Adrenal gland (tissue), 12 donors: ENCODE data around the gene DPM1. TPM values are rescaled to one million over a fixed set of nuclear protein-coding genes. Genes with fewer than 3 reads are reported as not detected.

Experiments
- DNase-seq, 7 donors: peaks; one replicate each; pipeline ENCODE4 v3.0.0-alpha.2; 2019 to 2020
- H3K27ac ChIP-seq, 5 donors: fragments of 200-600 bp; sonication (generic) in 4 of 5; 1 replicate in 3 of 5; 2 replicates in 2 of 5; pipeline versions ENCODE4 v1.5.1 to v1.8.0; 2016 to 2020; ENCODE audit warnings: mild to moderate bottlenecking in 1 of 5
- H3K27me3 ChIP-seq: fragments of 200-600 bp; 2 replicates; pipeline ENCODE4 v1.8.0; 2021
- H3K36me3 ChIP-seq, 2 donors: fragments of 200-600 bp; replicated peaks in 1 of 2; 1 replicate in 1 of 2; 2 replicates in 1 of 2; pipeline versions ENCODE4 v1.5.1 to v1.8.0; 2018 to 2022
- H3K4me1 ChIP-seq, 2 donors: fragments of 200-600 bp; replicated peaks in 1 of 2; 1 replicate in 1 of 2; 2 replicates in 1 of 2; pipeline versions ENCODE4 v1.5.1 to v1.8.0; 2018 to 2021
- H3K4me3 ChIP-seq, 4 donors: fragments of 200-600 bp; sonication (generic) in 3 of 4; one replicate each; pipeline ENCODE4 v1.5.1; 2016 to 2018
- H3K9me3 ChIP-seq, 3 donors: fragments of 200-600 bp; sonication (generic) in 1 of 3; replicated peaks in 1 of 3; 1 replicate in 2 of 3; 2 replicates in 1 of 3; pipeline versions ENCODE4 v1.5.1 to v1.8.0; 2016 to 2021
- CTCF ChIP-seq, 6 experiments: fragments of 450-650 bp in 4 of 6; fragments of 200-600 bp in 2 of 6; sonication (generic) in 1 of 6; IDR thresholded peaks; 1 replicate in 5 of 6; 2 replicates in 1 of 6; pipeline versions ENCODE4 v1.5.1 to v1.8.0; 2016 to 2021; ENCODE audit warnings: antibody characterized with exemption in 6 of 6, mild to moderate bottlenecking in 2 of 6, moderate library complexity in 1 of 6
- POLR2A ChIP-seq, 2 donors: fragments of 450-650 bp; IDR thresholded peaks; one replicate each; pipeline ENCODE4 v1.6.1; 2017; ENCODE audit warnings: antibody characterized with exemption in 2 of 2, mild to moderate bottlenecking in 2 of 2, moderate library complexity in 1 of 2
- WGBS, 4 donors: extraction: QIAGEN DNeasy Blood & Tissue Kit in 2 of 4; methylation state at CpG; one replicate each; pipeline versions ENCODE4 v1.1.5 to v1.1.7; 2013 to 2017; 5-methylcytosine and 5-hydroxymethylcytosine counted together
- intact Hi-C, 2 donors: fragments of 100-400 bp; cut with DNase I; formaldehyde crosslinking; loops; one replicate each; pipeline versions ENCODE4 v1.14.1 to v1.15.0; 2022 to 2023
- polyA plus RNA-seq, 3 donors: library from polyadenylated mRNA; stranded (reverse); fragments of 200-250 nt in 2 of 3; fragments of 350-450 nt in 1 of 3; fragmentation: Illumina TruSeq in 1 of 3; extraction: RNeasy Lipid Tissue Mini Kit (QIAGEN cat#74804) in 1 of 3; gene quantifications; one replicate each; pipeline ENCODE4 v1.2.3, GENCODE V29; 2013 to 2014
- total RNA-seq, 9 donors: library from RNA; depleted of rRNA in 4 of 9; stranded (reverse); fragments of >200 nt in 4 of 9; fragments of 120-200 nt in 1 of 9; fragmentation: NEBNext Ultra II Directional in 1 of 9; extraction: Animal tissue kit (Norgen Biotek cat#: 25700) in 1 of 9; gene quantifications; one replicate each; pipeline versions ENCODE4 v1.1.0 to v1.2.4, GENCODE V29; 2013 to 2023
- donor health status: healthy with polysubstance abuse.
- donor health status: Bipolar disorder and iron deficiency.
- donor health status: DM: yes; HTN: yes; CAD: no.
- donor health status: DM: no; HTN: no; CAD: no.
- donor health status: DM: no; HTN: no; CAD: no.
- donor health status: DM: yes; HTN: yes; CAD: no.

DPM1 gene
- total and polyA plus RNA-seq, 12 donors = 21.0 to 145 (median 42.9) TPM

DNA sequence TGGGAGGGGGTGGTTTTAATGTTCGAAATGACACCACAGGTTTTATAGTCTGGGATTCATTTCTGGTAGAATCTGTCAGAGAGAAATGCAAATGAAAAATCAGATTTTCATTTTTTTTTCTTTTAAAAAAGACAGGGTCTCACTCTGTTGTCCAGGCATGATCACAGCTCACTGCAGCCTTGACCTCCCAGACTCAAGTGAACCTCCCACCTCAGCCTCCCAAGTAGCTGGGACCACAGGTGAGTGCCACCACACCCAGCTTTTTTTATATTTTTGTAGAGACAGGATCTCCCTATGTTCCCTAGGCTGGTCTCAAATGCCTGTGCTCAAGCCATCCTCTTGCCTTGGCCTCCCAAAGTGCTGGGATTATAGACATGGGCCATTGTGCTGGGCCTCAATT is 24.7 kb downstream of the DPM1 start:
- intact Hi-C loops = loop anchor here in 1 of 2 donors (10.0 kb wide), 1 partner anchor 119 kb away; no protein-coding TSS in a partner anchor
- Histone ChIP-seq H3K36me3 (peaks cover 0 to 37% of the 10 kb centered on the region in 2 donors), H3K27me3 (no peaks in the 10 kb centered on the region), H3K9me3 (no peaks in the 10 kb centered on the region), H3K4me3 (no peak overlapping the region), H3K4me1 (peaks cover 3 to 17% of the 10 kb centered on the region in 2 donors), H3K27ac (no peak overlapping the region)
- WGBS, 4 donors = 87 to 97% (median 94%) methylated on average over 1 of the region's 1 CpG
- TF ChIP-seq CTCF (IDR thresholded peaks at IDR 0.05) (no peak), POLR2A (IDR thresholded peaks at IDR 0.05) (no peak)
- no peak for DNase-seq

DNA sequence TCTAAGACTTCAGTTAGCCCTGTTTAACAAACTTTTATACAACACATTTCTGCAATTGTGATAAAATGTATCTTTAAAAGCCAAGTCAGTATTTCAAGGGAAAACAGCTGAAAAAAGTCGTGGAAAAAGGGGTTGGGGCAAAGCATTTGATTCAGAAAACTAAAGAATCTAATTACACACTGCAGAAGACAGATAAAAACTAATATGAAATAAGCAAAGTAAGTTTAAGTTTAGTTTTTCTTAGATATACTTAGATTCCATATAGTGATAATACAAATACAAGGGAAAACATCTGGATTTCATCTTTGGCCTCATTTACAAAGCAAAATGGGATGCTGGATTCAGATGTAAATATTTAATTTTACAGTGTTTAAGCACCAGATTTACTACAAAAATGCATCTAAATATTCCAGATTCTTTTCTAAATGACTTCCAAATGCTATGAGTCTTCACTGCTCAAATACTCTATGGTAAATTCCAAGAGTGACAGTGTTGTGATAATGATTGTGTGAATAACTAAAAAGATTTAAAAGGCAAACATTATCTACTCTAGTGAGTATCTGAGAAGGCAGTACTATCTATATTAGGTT is 25.5 kb downstream of the DPM1 start:
- Histone ChIP-seq H3K27me3 (no peaks in the 10 kb centered on the region), H3K4me1 (peaks cover 3 to 25% of the 10 kb centered on the region in 2 donors), H3K4me3 (no peak overlapping the region), H3K27ac (no peak overlapping the region), H3K36me3 (peaks cover 0 to 30% of the 10 kb centered on the region in 2 donors), H3K9me3 (no peaks in the 10 kb centered on the region)
- DNase-seq = no peak
- intact Hi-C loops = loop anchor here in 1 of 2 donors (10.0 kb wide), 1 partner anchor 118 kb away; no protein-coding TSS in a partner anchor
- TF ChIP-seq CTCF (IDR thresholded peaks at IDR 0.05) (no peak), POLR2A (IDR thresholded peaks at IDR 0.05) (no peak)
- WGBS, 4 donors = 57 to 77% (median 74%) methylated on average over 1 of the region's 1 CpG

- Histone ChIP-seq H3K4me3 (peak overlapping the region in 2 of 4 donors; percentile 59 to 78), H3K4me1 (peaks cover 3 to 33% of the 10 kb centered on the region in 2 donors), H3K27ac (peak overlapping the region; percentile 91 to 99 (median 98)), H3K27me3 (no peaks in the 10 kb centered on the region), H3K36me3 (peaks cover 0 to 29% of the 10 kb centered on the region in 2 donors), H3K9me3 (no peaks in the 10 kb centered on the region)
- no peak for DNase-seq
- TF ChIP-seq CTCF (IDR thresholded peaks at IDR 0.05) = no peak
- no peak for TF ChIP-seq POLR2A (IDR thresholded peaks at IDR 0.05)
- 31 to 50% (median 44%) methylated on average over 6 of the region's 6 CpGs for WGBS, 4 donors
- intact Hi-C loops = loop anchor here in 1 of 2 donors (10.0 kb wide), 1 partner anchor 117 kb away; no protein-coding TSS in a partner anchor
These were observed 26.3 kb downstream of the DPM1 start for GRCh38 chr20:50932016-50932485.

- peak within 1 kb of the TSS in 3 of 4 donors; percentile 67 to 81 (median 78) for H3K4me3 ChIP-seq
- peak within 1 kb of the TSS; percentile 91 to 99 (median 98) for H3K27ac ChIP-seq
- intact Hi-C loops = loop anchor here in 1 of 2 donors (10.0 kb wide), 1 partner anchor 117 kb away; no protein-coding TSS in a partner anchor
- no peaks in the 10 kb centered on the region for H3K9me3 ChIP-seq
- peak; percentile 45 to 87 (median 72) for TF ChIP-seq CTCF (IDR thresholded peaks at IDR 0.05)
- TF ChIP-seq POLR2A (IDR thresholded peaks at IDR 0.05) = peak; percentile 84 to 92
- H3K36me3 ChIP-seq = peaks cover 0 to 29% of the 10 kb centered on the region in 2 donors
- H3K27me3 ChIP-seq = no peaks in the 10 kb centered on the region
- peak; percentile 91 to 97 (median 92) for DNase-seq
- 0 to 1% (median 0%) methylated on average over 1 to 58 of the region's 58 CpGs for WGBS, 4 donors
- peaks cover 3 to 39% of the 10 kb centered on the region in 2 donors for H3K4me1 ChIP-seq
These were observed 26.9 kb downstream of the DPM1 start, which contains the start of gene ADNP for GRCh38 chr20:50931306-50932015. ADNP (minus strand) TSS chr20:50931437; CDS start chr20:50903996, 27,441 bp downstream.
